OCI-LY7 (cell line): ENCODE results near the gene CD58. TPM values are rescaled to one million over a fixed set of nuclear protein-coding genes. Genes with fewer than 3 reads are reported as not detected.

Source experiments
- BruUV-seq: library from RNA; stranded (reverse); fragments of 400-500 nt; replicated peaks from 2 replicates; lab custom pipeline; 2021; lab: Mats Ljungman, UMichigan
- CTCF ChIA-PET: fragments of 300-600 bp; sonication (Branson Sonifier 250); formaldehyde crosslinking; loops from one replicate; lab custom pipeline; 2022; ENCODE audit warnings: antibody characterized with exemption; ENCODE audit not compliant: unreplicated experiment; lab: Charles Lee
- POLR2A ChIA-PET: fragments of 300-600 bp; sonication (Branson Sonifier 250); formaldehyde crosslinking; loops from one replicate; lab custom pipeline; 2022; ENCODE audit warnings: antibody characterized with exemption; lab: Charles Lee
- DNase-seq: peaks from one replicate; pipeline ENCODE4 v3.0.0-alpha.2; 2015; ENCODE audit warnings: low spot score
- H2AFZ ChIP-seq: fragments of 200-600 bp; sonication (generic), shearing (Covaris generic); 2 replicates; pipeline ENCODE4 v1.6.1; 2014; ENCODE audit warnings: mild to moderate bottlenecking, antibody characterized with exemption, low read length, moderate library complexity
- H3K27ac ChIP-seq: fragments of 200-600 bp; sonication (generic); 2 replicates; pipeline ENCODE4 v1.5.1; 2014; ENCODE audit warnings: mixed run types, low read depth, mild to moderate bottlenecking, moderate library complexity, low read length, inconsistent platforms; ENCODE audit not compliant: poor library complexity, severe bottlenecking
- H3K36me3 ChIP-seq: fragments of 200-600 bp; sonication (generic); 2 replicates; pipeline ENCODE4 v1.6.1; 2014; ENCODE audit warnings: mild to moderate bottlenecking, antibody characterized with exemption, low read length, moderate library complexity, mixed read lengths; ENCODE audit not compliant: insufficient read depth
- H3K4me1 ChIP-seq: fragments of 200-600 bp; sonication (generic); 2 replicates; pipeline ENCODE4 v1.5.1; 2014; ENCODE audit warnings: mild to moderate bottlenecking, low read length; ENCODE audit not compliant: insufficient read depth, poor library complexity, severe bottlenecking
- H3K4me2 ChIP-seq: fragments of 200-600 bp; sonication (generic); 2 replicates; pipeline ENCODE4 v1.6.1; 2014; ENCODE audit warnings: mild to moderate bottlenecking, low read length
- H3K4me3 ChIP-seq: fragments of 200-600 bp; sonication (generic); 2 replicates; pipeline ENCODE4 v1.5.1; 2014; ENCODE audit warnings: mild to moderate bottlenecking, low read depth, low read length; ENCODE audit not compliant: poor library complexity, severe bottlenecking
- H3K79me2 ChIP-seq: fragments of 200-600 bp; sonication (generic); 2 replicates; pipeline ENCODE4 v1.6.1; 2016; ENCODE audit warnings: low read depth, mild to moderate bottlenecking, low read length, moderate library complexity, mixed read lengths; ENCODE audit not compliant: insufficient read depth
- H3K9me2 ChIP-seq: fragments of 200-600 bp; sonication (generic); 2 replicates; pipeline ENCODE4 v1.6.1; 2016; ENCODE audit warnings: mild to moderate bottlenecking, low read length, mixed read lengths; ENCODE audit not compliant: insufficient read depth
- H3K9me3 ChIP-seq: fragments of 200-600 bp; sonication (generic); 2 replicates; pipeline ENCODE4 v1.6.1; 2014; ENCODE audit warnings: mild to moderate bottlenecking, mixed run types, low read length, mixed read lengths
- H4K20me1 ChIP-seq: fragments of 200-600 bp; sonication (generic); 2 replicates; pipeline ENCODE4 v1.6.1; 2014; ENCODE audit warnings: mild to moderate bottlenecking, antibody characterized with exemption, low read length, moderate library complexity, mixed read lengths; ENCODE audit not compliant: insufficient read depth
- CTCF ChIP-seq: fragments of 200-600 bp; sonication (generic); conservative IDR thresholded peaks from 2 replicates; pipeline ENCODE4 v1.5.1; 2014; ENCODE audit warnings: mild to moderate bottlenecking, antibody characterized with exemption, low read length, moderate library complexity, mixed read lengths
- EZH2phosphoT487 ChIP-seq: fragments of 200-600 bp; sonication (generic); IDR thresholded peaks from 2 replicates; pipeline ENCODE4 v1.6.1; 2018; ENCODE audit warnings: low read depth, borderline replicate concordance, mild to moderate bottlenecking, mixed run types, antibody characterized with exemption, low read length, moderate library complexity, mixed read lengths
- intact Hi-C: fragments of 100-400 bp; cut with micrococcal nuclease; formaldehyde crosslinking; loops from one replicate; pipeline ENCODE4 v1.10.0; 2022; ENCODE audit not compliant: unreplicated experiment
- total RNA-seq, 2 experiments: library from RNA; depleted of rRNA in 1 of 2; stranded (reverse); fragments of >200 nt in 1 of 2; shearing (Covaris generic) in 1 of 2; gene quantifications; 2 replicates each; pipeline ENCODE4 v1.2.3, GENCODE V29; 2014 to 2022

The CD58 gene
- total RNA-seq, 2 experiments from 2014 or later = 3.3 TPM; not detected in 1

- TF ChIP-seq EZH2phosphoT487 (no peak), CTCF (no peak)
- Histone ChIP-seq H3K4me2 (no peak overlapping the region), H3K27ac (no peak overlapping the region), H2AFZ (no peak overlapping the region), H3K4me1 (no peaks in the 10 kb centered on the region), H3K36me3 (no peaks in the 10 kb centered on the region), H3K79me2 (no peaks in the 10 kb centered on the region), H3K9me2 (no peaks in the 10 kb centered on the region), H3K4me3 (no peak overlapping the region), H3K9me3 (no peaks in the 10 kb centered on the region), H4K20me1 (no peaks in the 10 kb centered on the region)
- CTCF ChIA-PET = no interaction called here
- POLR2A ChIA-PET = interaction anchor here (0.5 to 1.5 kb wide), 3 partner anchors 9 to 469 kb away, joined by 3 to 6 read pairs (median 4); no protein-coding TSS in a partner anchor
- intact Hi-C loops = no loop called here
- DNase-seq = no peak
- no TSS peak for BruUV-seq
Observed at GRCh38 chr1:116514708-116515525, 55.9 kb downstream of the CD58 start.

DNA sequence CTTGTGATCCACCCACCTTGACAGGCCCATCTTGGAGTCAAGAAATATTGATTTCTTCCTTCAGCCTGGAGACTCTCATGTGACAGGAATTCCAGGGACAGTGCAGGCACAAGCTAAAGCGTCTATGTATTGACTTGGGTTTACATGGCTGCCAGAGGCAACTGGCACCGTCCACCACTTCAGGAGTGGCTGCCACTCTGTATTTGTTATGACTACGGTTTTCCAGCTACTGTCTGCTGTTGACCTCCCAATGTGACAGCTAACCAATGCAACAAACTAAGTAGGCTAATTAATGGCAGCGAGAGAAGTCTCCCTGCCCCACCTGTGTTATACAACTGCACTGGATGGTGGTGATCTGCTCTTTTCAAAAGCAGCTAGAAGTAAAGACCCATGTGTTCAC lies 56.9 kb downstream of the CD58 start:
- no peak overlapping the region for H3K4me2 ChIP-seq
- no peak for DNase-seq
- no TSS peak for BruUV-seq
- ChIA-PET CTCF (no interaction called here), POLR2A (interaction anchor here (1.5 kb wide), 1 partner anchor 10 kb away, joined by 3 read pairs; no protein-coding TSS in a partner anchor)
- H2AFZ ChIP-seq = no peak overlapping the region
- no peaks in the 10 kb centered on the region for H3K4me1 ChIP-seq
- H3K9me3 ChIP-seq = no peaks in the 10 kb centered on the region
- no peaks in the 10 kb centered on the region for H4K20me1 ChIP-seq
- no peaks in the 10 kb centered on the region for H3K36me3 ChIP-seq
- H3K79me2 ChIP-seq = no peaks in the 10 kb centered on the region
- no peaks in the 10 kb centered on the region for H3K9me2 ChIP-seq
- intact Hi-C loops = no loop called here
- TF ChIP-seq CTCF (no peak), EZH2phosphoT487 (no peak)
- no peak overlapping the region for H3K27ac ChIP-seq
- no peak overlapping the region for H3K4me3 ChIP-seq

DNA sequence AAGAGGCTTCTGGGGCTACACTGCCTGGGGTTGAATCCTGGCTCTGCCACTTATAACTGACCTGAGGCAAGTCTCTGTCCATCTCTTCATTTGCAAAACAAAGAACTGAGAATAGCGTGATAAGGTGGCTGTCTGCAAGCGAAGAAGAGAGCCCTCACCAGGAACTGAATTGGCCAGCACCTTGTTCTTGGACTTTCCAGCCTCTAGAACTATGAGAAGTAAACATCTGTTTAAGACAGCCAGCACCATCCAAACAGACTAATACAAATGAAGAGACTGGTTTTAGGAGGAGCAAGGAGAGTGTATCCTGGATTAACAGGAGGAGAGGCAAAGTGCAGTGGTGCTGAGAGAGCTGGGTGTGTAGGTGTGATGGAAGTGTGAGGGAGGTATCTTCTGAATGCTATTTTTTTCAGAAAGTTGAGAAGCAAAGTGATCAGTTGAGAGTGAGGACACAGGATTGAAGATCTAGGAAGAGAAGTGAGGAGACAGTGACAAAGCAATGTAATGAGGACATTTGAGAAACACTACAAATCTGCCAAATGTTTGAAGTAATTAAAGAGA lies 59.3 kb downstream of the CD58 start:
- TF ChIP-seq CTCF (no peak), EZH2phosphoT487 (no peak)
- Histone ChIP-seq H3K36me3 (no peaks in the 10 kb centered on the region), H2AFZ (no peak overlapping the region), H3K79me2 (no peaks in the 10 kb centered on the region), H3K4me1 (no peaks in the 10 kb centered on the region), H3K9me3 (no peaks in the 10 kb centered on the region), H3K9me2 (no peaks in the 10 kb centered on the region; the same call in 1 of the 2 replicates), H3K27ac (no peak overlapping the region), H4K20me1 (no peaks in the 10 kb centered on the region), H3K4me3 (no peak overlapping the region), H3K4me2 (no peak overlapping the region)
- CTCF ChIA-PET = no interaction called here
- no peak for DNase-seq
- POLR2A ChIA-PET = no interaction called here
- BruUV-seq = no TSS peak
- intact Hi-C loops = no loop called here
